SW480 (cell line): ENCODE measurements around the gene CYB561.

Experiments used
- DNase-seq: peaks from one replicate; pipeline ENCODE4 v3.0.0-alpha.2; 2016; ENCODE audit warnings: low spot score

CYB561 gene

DNA sequence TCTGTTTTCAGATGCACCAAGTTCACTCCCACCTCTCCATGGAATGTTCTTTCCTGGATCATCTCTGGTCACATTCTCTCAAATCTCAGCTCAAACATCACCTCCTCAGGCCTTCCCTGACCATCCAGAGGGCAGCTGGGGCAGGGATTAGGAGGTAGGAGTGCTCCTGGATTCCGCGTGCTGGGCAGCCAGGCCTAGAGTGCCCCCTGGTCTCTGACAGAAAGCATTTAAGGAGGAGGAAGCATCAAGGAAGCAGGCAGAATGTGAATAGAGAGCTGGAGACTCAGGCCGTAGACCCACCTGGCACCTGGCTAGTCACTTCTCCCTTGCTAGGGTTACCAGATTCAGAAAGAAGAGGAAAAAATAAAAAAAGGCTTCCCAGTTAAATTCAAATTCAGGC lies 2.5 kb upstream of the CYB561 start:
- DNase-seq = no peak

DNA sequence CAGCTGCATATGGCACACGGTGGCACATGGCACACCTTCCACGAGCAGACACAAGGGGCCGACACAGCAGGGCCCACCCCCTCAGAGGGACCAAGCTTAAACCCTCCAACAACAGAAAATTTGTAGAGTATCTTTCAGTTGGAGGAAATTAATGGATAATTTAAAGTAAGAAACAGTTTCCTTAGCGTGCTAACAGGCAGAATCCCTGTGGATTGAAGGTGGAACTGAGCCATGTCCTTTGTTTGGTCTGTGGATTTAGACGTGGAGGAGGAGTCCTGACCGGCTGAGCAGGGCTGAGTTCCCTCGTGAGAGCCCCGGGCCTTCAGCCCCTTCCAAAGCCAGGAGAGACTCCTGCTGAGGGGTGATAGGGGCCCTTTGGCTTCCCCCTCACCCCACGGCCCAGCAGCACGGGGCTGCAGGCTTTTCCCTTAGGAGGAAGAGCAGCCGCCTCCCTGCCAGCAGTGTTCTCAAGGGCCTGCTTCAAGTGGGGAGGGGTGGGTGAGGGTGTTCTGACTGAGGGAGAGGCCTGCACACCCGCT lies 1.4 kb upstream of the CYB561 start:
- DNase-seq = no peak

DNA sequence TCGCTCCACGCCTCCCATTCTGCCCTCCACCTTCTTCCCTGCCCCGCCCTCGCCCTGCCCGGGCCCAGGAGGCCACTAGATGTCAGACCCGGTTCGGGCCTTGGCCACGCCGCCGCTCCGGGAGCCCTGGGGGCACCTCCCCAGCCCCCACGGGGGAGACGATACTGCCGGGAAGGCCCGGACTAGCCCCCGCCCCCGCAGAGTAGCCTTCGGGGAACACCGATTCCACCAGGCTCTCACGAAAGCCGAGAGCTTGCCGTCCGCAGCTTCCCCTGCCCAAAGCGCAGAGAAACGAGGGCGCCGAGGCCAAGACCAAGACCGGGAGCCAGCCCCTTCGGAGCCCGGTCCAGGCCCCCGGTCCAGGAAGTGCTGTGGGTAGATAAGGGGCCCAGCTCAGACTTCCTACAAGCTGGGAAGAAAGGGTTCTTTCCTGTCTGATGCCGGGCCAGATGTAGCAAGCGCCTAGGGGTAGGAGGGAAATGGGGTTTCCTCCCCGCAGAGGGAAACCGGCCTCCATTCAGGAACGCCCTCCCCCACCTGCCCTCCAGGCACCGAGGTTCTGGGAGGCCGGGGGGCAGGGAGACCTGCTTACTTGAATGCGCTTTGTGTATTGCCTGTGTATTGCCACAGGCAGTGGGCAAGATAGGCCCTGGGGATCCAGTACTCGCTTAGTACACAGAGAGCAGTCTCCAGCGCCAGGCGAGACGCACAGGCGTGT lies 806 bp upstream of the CYB561 start:
- DNase-seq = peak; percentile 82

DNA sequence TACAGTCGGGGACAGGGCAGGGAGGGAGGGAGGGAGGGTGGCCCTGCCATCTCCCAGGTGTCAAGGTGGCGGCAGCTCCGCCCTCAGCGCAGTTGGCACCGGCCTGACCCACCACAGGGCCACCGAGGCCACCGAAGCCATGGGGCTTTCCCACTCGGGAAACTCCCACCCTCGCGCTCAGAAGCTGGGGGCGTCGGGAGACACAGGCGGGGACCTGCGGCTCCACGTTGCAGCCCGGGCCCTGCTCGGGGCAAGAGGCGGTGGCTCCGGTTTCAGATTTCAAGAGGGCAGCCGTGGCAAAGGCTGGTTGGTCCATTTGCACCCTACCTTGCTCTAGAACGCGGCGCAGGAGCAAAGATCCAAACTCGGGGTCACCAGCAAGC lies 544 bp downstream of the CYB561 start:
- peak; percentile 61 for DNase-seq

DNA sequence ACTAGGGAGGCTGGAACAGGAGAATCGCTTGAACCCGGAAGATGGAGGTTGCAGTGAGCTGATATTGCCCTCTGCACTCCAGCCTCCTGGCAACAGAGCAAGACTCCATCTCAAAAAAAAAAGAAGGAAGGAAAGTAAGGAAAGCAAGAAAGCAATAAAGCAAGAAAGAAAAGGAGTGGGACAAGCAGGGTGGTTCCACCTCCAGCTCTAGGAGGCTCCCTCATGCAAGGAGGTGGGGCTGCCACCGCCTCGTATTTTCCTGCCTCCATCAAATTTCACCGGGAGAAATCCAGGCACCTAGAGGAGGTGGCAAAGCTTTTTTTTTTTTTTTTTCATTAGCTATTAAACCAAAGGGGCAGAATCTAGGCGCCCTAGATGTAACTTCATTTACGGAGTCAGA lies 1.0 kb downstream of the CYB561 start:
- DNase-seq = no peak

DNA sequence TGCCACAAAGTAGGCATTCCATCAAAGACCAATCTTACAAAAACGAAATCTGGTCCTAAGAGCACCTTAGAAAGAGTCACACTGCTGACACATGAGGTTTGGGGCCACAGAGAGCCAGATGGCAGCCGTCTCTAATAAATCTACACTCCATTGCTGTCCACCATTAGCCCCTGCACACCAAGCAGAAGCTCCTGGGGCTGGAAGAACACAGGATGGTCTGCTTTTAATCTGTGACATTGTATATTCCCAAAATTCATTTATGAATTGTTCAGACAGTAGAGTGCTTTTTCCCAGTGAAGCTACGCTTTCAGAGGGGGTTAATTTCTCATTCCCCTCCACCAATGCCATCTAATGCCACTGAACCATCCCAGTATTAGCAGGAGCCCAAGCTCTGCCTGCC lies 1.6 kb downstream of the CYB561 start:
- no peak for DNase-seq

DNA sequence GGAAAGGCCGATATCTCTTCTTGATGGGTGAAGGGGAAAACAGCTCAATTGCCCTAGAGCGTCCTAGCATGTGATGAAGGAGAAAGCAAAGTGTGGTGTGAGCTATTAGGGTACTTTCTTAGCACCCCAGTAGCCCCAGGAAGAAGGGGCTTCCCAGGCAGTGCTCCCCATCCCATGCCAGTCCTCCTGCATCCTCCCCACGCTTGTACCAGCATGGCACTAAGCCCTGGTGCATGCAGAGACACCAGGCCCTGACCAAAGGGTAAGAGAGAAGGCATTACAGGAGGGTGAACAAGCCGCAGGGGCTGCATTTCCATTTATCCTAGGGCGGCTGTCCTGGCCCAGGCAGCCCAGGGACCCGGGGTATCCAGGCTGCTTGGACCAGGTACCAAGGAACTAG lies 3.1 kb downstream of the CYB561 start:
- DNase-seq = no peak

DNA sequence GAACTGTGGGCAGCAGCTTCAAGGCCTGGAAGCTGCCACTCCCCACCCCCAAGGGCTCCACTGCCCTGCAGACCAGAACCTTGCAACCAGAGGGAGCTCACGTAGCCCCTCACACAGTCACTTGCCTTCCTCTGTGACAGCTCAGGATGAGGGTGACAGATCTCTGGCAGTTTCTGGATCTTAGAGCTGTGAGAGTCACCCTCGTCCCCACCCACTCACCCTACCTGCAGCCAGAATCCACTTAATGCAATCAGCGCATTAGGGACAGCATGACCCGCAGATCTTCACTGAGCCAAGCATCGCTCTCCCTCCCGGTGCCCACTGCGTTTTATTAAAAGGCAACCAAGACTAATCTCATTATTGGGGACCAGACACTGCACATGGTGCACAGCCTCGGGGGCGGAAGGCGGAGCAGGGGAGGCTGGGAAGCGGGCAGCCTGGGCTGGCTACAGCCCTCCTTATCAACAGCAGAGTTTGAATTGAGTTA lies 3.5 kb downstream of the CYB561 start:
- no peak for DNase-seq

DNA sequence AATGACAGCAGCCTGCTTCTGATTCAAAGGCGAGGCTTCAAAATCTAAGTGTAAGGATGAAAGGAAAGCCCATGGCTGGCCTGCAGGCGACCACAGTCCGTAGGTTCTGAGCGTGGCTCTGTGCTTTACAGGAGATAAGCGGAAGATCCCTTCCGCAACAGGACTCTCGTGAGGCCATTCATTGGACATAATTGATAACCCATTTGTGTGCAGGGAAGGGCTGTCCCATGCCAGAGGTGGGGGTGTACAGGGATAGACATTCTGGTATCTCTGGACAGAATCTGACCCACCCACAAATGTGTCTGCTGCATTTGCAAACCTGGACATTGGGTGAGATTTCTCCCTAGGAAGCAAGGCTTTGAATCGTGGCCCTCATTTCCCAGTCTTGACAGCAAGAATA lies 4.0 kb downstream of the CYB561 start:
- DNase-seq = no peak

DNA sequence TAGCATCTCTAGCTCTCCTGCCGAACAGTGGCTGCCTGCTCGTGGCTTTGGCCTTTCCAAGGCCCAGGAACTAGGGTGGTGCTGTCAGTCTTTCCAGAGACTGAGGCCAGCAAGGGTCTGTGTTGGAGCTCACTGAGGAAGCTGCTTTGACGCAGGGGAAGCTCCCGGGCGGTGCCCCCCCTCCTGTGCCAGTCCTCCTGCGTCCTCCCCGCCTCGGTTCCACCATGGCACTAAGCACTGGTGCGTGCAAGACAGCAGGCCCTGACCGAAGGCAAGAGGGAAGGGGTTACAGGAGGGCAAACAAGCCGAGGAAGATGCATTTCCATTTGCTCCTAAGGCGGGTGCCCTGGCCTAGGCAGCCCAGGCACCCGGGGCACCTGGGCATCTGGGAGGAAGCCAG lies 4.5 kb downstream of the CYB561 start:
- DNase-seq = no peak

DNA sequence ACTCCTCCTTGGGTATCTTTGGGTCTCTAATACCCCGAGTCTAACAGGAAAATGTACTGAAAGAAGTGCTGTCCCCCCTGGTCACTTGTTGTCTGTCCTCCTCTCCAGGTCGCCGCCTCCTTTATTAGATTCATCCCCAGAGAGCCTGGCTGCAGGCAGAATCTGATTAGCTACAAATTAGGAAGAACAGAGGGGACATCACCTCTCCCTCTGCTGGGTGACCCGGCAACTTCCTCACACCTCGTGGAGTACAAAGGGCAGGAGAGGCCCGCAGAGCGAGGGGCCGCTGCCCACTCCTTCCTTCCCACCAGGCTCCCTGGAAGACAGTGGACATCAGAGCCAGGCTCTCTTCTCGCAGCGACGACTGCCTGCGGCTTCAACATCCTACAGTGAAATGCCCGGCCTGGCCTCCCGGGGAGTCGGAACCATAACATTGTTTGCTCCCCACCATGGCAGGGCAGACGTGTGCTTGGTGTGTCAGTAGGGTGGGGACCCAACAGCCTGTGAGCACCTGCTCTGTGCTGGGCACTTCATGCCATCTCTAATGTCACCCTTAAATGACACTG lies 5.3 kb downstream of the CYB561 start:
- DNase-seq = no peak

DNA sequence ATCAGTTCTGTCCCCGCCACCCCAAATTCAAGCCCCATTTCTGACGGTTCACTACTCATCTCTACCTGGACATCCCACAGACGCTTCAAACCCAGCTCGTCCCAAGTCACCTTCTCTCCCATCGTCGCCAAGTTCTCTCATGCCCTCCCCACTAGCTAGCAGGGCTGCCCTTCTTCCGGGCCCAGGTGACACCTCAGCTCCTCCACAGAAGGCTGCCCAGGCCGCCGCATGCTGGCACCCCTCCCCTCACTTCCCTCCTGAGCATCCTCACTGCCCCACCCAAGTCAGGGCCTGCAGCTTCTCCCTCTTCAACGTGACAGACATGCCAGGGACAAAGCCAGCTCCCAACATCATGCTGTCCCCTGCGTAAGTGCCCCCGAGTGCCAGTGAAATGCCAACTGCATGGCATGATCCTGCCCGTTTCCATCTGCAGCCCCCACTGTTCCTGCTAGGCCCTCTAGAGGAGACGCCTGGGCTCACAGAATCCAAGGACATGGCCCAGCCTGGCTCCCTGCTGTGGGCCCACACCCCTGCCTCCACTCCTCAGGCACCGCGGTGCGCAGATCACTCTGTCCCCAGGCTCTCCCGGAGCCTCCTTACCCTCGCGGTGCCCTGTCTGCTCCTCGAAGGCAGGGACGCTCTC lies 5.9 kb downstream of the CYB561 start:
- no peak for DNase-seq

DNA sequence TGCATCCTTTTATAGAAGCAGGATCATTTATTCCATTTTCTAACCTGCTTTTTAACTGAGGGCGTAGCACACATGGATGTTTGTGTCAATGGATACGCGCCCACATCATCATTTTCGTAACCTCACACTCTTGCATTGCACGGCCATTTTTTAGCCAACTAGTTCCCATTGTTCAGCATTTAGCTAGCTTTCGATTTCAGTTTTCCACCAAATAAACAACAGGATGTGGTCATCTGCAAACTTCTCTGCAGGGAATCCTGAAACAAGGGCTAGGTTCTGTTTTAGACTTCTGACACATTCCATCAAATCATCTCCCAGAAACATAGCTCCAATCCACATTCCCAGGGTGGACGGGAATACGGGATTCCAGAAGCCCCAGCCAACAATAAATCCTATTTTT lies 6.4 kb downstream of the CYB561 start:
- peak; percentile 48 for DNase-seq

DNA sequence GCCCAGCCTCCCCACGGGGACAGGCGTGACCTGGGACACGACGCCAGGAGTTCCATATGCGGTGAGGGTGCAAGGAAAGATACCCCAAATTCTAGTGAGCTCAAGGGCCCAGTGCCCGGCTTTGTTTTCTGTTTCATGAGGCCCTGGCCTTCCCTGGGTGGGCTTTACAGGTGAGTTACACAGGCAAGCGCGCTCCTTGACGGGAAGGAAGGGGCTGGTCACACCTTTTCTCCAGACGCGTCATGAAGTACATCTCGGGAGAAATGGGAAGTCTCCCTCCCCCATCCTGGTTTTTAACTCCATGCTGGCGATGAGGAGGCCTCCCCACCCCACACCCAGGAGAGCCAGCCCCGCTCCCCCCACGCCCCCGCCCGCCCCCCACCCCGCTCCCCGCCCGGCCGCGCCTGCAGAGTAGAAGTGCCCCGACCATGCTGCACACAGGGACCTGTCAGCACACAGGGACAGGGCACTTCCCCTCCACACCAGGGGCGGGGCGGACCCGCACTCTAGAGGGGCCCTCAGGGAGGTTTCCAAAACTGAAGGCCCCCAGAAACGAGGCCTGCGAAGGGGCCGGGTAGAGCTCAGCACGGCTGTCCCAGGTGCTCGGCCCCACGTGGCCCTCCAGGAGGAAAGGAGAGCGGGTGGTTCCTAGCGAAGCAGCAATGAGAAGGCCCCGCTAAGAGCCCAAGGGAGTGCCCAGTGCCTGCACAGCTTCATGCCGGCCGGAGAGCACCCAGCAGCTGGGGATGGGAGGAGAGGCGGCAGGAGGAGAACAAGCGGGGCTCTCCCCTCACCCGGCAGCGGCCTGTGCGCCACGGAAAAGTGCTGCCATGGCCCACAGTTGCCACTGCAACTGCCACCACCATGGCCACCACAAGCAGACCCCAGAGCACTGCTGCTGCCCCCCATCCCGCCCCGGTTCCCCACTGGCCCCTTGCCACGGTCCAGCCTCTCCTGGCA lies 7.7 kb downstream of the CYB561 start:
- no peak for DNase-seq

DNA sequence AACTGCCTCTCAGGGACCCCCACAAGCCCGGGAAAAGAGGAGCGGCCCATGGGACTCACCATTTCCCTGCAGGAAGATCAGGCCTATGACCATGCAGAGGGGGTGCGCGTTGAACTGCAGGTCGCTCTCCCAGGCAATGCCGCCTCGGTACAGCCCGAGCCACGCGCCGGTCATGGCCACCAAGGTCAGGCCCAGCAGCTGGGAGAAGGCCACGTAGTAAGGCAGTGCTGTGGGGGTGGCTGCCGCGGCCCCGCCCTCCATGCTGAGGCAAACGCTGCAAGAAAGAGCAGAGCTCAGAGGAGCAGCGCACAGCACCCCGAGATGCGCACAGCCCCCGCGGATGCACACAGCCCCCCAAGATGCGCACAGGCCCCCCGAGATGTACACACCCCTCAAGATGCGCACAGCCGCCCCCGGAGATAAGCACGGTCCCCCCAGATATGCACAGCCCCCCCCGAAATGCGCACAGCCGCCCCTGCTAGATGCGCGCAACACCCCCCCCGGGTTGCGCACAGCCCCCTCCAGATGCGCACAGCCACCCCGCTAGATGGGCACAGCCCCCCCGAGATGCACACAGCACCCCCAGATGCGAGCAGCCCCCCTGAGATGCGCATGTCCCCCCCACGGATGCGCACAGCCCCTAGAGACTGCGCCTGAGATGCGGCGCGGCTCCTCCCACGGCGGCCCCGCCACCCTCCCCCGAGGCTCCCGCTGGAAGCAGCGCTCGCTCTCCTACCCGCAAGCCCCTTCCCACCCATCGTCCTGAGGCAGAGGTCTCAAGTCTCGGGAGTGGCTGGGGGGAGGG lies 8.6 kb downstream of the CYB561 start:
- no peak for DNase-seq

DNA sequence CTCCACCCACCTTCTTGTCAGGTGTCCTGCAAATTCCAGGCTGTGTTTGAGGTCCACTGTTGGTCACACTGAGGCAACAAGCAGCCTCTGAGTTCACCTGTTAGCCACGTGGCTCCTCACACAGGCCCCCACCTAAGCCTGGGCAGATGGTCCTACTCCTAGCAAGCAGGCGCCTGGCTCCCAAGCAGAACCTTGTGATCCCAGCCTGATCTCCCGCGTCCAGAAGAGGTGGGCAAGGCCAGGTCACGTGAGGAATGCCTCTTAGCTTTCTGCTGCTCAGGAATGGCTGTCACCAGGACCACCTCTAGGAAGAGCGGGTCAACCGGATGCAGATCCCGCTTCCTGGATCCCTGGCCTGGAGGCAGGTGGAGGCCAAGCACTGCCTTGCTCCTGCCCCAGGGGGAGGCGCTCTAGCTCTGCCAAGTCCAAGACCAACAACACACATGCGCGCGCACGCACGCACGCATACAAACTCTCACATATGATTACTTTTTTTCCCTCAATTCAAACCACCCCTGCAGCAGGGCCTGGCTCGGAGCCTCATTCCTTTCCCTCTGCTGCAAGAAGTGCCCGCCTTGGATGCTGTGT lies 9.5 kb downstream of the CYB561 start:
- DNase-seq = no peak

DNA sequence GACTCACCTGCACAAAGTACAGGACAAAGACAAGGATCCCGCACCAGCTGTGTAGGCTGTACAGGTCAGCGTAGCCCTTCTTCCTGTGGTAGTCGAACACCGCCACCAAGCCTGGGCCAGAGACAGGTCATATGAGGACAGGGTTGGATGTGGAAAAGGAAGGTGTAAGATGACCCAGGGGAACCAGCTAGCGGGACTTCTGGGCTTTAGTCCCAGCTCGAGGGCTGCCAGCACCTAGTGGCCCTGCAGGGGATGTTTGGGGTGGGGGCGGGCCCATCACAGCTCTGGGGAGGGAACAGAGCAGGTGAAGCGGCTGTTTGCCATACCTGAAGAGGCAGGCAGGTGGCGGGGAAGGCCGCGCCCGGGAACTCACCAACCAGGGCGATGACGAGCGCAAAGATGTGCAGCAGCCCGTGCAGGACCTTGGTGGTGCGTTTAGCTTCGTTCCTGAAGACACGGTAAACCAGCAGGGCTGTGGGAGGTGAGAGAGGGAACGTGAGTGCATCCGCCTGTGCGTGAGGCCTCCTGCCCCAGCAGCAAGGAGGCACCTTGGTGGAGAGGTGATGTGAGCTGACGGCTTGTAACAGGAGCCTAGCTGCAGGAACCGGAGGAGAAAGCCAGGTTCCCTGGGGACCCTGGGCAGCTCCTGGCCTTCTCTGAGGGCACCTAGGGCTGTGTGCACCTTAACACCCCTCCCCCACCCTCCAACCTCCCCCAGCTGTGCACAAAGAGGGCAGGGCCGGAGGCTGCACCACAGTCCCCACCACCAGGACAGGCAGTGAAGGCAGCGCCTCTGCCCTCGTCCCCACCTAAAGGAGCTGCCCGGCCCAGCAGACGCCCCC lies 10.2 kb downstream of the CYB561 start:
- no peak for DNase-seq

DNA sequence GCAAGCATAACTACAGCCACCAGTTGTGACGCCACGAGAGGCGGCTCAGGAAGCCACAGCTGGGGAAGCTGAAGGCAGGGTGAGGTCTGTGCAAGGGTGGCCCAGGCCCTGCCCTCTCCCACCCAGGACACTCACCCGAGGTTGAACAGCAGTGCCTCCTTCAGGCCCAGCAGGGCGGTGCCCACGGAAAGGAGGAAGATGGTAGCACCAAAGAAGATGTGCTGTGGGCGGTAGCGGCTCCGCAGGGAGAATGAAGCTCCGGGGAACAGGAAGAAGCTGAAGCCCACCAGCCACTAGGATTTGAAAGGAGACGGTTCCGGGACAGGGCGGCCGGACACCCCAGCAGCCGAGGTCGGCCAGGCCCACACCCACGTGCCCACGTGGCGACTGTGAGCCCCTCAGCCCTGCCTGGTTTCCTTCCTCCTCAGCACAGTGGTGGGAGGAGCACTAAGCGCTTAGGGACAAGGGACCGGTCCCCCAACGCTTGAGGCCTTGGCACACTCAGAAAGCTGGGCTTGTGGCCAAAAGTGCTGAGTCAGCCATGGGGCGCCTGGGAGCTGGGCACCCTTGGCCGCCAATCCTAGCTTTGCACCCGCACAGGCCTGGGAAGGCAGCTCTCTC lies 11.0 kb downstream of the CYB561 start:
- no peak for DNase-seq

DNA sequence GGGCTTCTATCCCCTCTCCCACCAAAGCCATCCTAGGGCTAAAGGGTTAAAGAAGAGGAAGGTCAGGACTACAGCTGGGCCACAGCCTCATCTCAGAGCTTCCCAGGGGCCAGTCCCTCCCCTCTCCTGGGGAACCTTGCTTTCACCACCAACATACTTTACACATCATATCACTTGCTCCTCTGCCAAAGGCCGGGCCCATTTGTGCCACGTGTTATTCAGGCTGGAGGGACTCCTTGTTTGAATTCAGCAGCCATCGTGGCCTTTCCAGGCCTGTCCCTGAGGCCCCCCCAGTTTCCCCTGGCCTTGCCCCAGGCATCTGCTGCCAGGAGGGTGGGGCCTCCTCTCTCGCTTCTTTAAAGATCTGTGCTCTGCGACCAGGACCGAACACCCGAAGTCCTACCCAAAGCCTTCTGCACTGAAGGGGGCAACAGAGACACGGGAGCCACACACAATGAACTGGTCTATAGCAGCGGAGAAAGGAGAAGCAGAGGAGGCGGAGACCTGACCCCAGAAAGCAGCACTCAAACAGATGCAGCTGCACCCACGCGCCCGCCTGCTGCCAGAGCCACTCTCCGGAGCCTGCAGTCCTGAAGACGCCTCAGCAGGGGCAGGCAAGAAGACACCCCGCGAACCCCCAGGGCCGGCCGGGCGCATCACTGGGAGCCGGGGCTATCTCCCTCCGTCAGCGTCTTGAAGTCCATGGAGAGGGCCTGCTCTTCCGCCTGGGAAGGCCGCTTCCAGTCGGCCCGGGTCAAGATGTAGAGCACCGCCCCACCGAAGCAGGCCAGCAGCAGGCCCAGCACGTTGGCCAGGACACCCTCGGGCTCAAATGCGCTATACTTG lies 12.1 kb downstream of the CYB561 start:
- DNase-seq = no peak
